ENCODE data around the gene DRG2. TPM values are rescaled to one million over a fixed set of nuclear protein-coding genes. Genes with fewer than 3 reads are reported as not detected.

DRG2 gene
- total and polyA plus RNA-seq, 4 experiments from 2014 or later = 40.3 to 61.0 (median 53.6) TPM

DNA sequence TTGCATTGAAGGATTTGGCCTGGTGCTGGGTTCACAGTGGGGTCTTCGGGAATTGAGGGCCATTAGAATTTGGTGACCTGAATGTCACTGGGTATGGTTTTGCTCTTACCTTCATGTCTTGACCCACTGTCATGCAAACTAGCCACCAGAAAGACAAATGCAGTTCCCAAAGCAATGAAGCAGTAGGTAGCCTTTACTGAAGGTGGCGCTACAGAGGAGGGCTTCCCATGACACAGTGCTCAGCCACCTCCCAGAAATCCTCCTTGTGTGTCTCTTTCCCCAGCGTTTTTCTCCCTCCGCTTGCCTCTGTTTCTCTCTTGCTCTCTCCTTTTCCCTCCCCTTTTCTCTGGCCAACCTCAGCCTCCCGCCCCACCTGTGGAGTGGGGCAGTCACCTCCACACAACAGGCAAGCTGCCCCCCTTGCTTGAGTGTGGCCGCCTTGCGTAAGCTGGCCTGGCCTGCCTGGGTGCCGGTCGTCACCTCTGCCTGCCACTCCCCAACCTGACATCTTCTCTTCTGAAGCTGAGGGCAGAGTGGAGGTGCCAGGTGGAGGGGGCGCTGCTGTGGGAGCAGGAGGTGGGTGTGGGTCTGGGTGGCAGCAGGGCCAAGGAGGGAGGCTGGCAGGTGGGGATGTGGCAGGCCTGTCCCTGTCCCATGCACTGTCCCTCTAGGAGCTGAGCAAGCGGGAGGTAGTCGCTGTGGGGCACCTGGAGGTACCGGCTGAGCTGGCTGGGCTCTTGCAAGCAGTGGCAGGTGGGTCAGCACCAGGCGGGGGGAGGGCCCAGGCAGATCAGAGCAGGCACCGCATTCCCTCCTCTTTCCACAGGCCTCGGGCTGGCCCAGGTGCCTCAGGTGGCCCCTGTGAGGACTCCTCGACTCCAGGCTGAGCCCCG, 55.5 kb downstream of the DRG2 start:
- Mint-ChIP-seq H3K4me1 (peaks cover 0 to 6% (median 4%) of the 10 kb centered on the region in 4 donors), H3K4me3 (no peak overlapping the region), H3K27ac (no peak overlapping the region), H3K9me3 (no peaks in the 10 kb centered on the region), H3K27me3 (no peaks in the 10 kb centered on the region), H3K36me3 (no peaks in the 10 kb centered on the region)
- POLR2A ChIA-PET (ENCODE audit: partially characterized antibody) = interaction anchor here (1.3 to 2.4 kb wide), 2 partner anchors 38 to 40 kb away, joined by 3 to 8 read pairs; partner anchors contain the start of gene ALKBH5
- CTCF ChIA-PET (ENCODE audit: partially characterized antibody) = interaction anchor here (1.5 kb wide), 2 partner anchors 9 to 54 kb away, joined by 5 to 6 read pairs; no protein-coding TSS in a partner anchor
- no peak for DNase-seq
- Histone ChIP-seq H3K9me3 (ENCODE audit: control insufficient read depth in 1 of 2, low read length in 2 of 2) (no peaks in the 10 kb centered on the region), H3K27me3 (ENCODE audit: insufficient read depth, low read length) (no peaks in the 10 kb centered on the region), H3K27ac (ENCODE audit: low read depth, low read length) (no peak overlapping the region), H3K36me3 (ENCODE audit: insufficient read depth, low read length) (no peaks in the 10 kb centered on the region), H3K4me3 (ENCODE audit: low read length in 2 of 2) (no peak overlapping the region), H3K4me1 (ENCODE audit: insufficient read depth, low read length) (no peaks in the 10 kb centered on the region)
- intact Hi-C loops (cut with micrococcal nuclease) = no loop called here

- Histone ChIP-seq H3K4me1 (ENCODE audit: insufficient read depth, low read length) (no peaks in the 10 kb centered on the region), H3K27me3 (ENCODE audit: insufficient read depth, low read length) (no peaks in the 10 kb centered on the region), H3K27ac (ENCODE audit: low read depth, low read length) (no peak overlapping the region), H3K4me3 (ENCODE audit: low read length in 2 of 2) (no peak overlapping the region), H3K36me3 (ENCODE audit: insufficient read depth, low read length) (no peaks in the 10 kb centered on the region), H3K9me3 (ENCODE audit: control insufficient read depth in 1 of 2, low read length in 2 of 2) (no peaks in the 10 kb centered on the region)
- Mint-ChIP-seq H3K36me3 (no peaks in the 10 kb centered on the region), H3K27me3 (no peaks in the 10 kb centered on the region), H3K9me3 (no peaks in the 10 kb centered on the region), H3K27ac (no peak overlapping the region), H3K4me1 (peaks cover 0 to 6% (median 4%) of the 10 kb centered on the region in 4 donors), H3K4me3 (no peak overlapping the region)
- ChIA-PET POLR2A (ENCODE audit: partially characterized antibody) (no interaction called here), CTCF (ENCODE audit: partially characterized antibody) (no interaction called here)
- intact Hi-C loops (cut with micrococcal nuclease) = no loop called here
- no peak for DNase-seq
Observed at GRCh38 chr17:18144261-18144660, 56.5 kb downstream of the DRG2 start.

GRCh38 chr17:18144855-18145254, 57.1 kb downstream of the DRG2 start:
- H3K4me3 ChIP-seq (ENCODE audit: low read length in 2 of 2) = no peak overlapping the region
- no peak for DNase-seq
- Mint-ChIP-seq H3K27me3 (no peaks in the 10 kb centered on the region), H3K9me3 (no peaks in the 10 kb centered on the region), H3K4me3 (no peak overlapping the region), H3K36me3 (no peaks in the 10 kb centered on the region), H3K4me1 (peaks cover 0 to 6% (median 4%) of the 10 kb centered on the region in 4 donors), H3K27ac (peak overlapping the region in 1 of 7 donors; percentile 34)
- no peaks in the 10 kb centered on the region for H3K4me1 ChIP-seq (ENCODE audit: insufficient read depth, low read length)
- no peak overlapping the region for H3K27ac ChIP-seq (ENCODE audit: low read depth, low read length)
- H3K9me3 ChIP-seq (ENCODE audit: control insufficient read depth in 1 of 2, low read length in 2 of 2) = no peaks in the 10 kb centered on the region
- no peaks in the 10 kb centered on the region for H3K27me3 ChIP-seq (ENCODE audit: insufficient read depth, low read length)
- ChIA-PET CTCF (ENCODE audit: partially characterized antibody) (interaction anchor here (1.3 kb wide), 1 partner anchor 9 kb away, joined by 3 read pairs; no protein-coding TSS in a partner anchor), POLR2A (ENCODE audit: partially characterized antibody) (no interaction called here)
- intact Hi-C loops (cut with micrococcal nuclease) = no loop called here
- no peaks in the 10 kb centered on the region for H3K36me3 ChIP-seq (ENCODE audit: insufficient read depth, low read length)

DNA sequence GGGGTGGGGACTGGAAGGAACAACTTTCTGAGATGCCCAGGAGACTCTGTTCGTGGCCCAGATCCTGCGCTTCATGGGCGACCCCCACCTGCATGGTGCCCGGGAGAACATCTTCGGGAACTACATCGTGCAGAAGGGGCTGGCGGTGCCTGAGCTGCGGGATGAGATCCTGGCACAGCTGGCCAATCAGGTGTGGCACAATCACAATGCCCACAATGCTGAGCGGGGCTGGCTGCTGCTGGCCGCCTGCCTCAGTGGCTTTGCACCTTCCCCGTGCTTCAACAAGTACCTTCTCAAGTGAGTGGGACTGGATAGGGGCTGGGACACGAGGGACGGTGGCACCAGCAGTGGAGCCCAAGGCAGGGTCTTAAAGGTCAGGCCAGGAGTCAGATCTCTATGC, 58.1 kb downstream of the DRG2 start:
- ChIA-PET POLR2A (ENCODE audit: partially characterized antibody) (interaction anchor here (1.0 kb wide), 1 partner anchor 38 kb away, joined by 3 read pairs; the partner anchor contains the start of gene ALKBH5), CTCF (ENCODE audit: partially characterized antibody) (interaction anchor here (1.3 kb wide), 1 partner anchor 8 kb away, joined by 3 read pairs; no protein-coding TSS in a partner anchor)
- Mint-ChIP-seq H3K36me3 (no peaks in the 10 kb centered on the region), H3K9me3 (no peaks in the 10 kb centered on the region), H3K27ac (no peak overlapping the region), H3K4me3 (no peak overlapping the region), H3K4me1 (peaks cover 0 to 6% (median 4%) of the 10 kb centered on the region in 4 donors), H3K27me3 (no peaks in the 10 kb centered on the region)
- Histone ChIP-seq H3K9me3 (ENCODE audit: control insufficient read depth in 1 of 2, low read length in 2 of 2) (no peaks in the 10 kb centered on the region), H3K4me3 (ENCODE audit: low read length in 2 of 2) (no peak overlapping the region), H3K4me1 (ENCODE audit: insufficient read depth, low read length) (no peaks in the 10 kb centered on the region), H3K27me3 (ENCODE audit: insufficient read depth, low read length) (no peaks in the 10 kb centered on the region), H3K27ac (ENCODE audit: low read depth, low read length) (no peak overlapping the region), H3K36me3 (ENCODE audit: insufficient read depth, low read length) (no peaks in the 10 kb centered on the region)
- intact Hi-C loops (cut with micrococcal nuclease) = no loop called here
- no peak for DNase-seq

- intact Hi-C loops (cut with micrococcal nuclease) = no loop called here
- no peaks in the 10 kb centered on the region for H3K9me3 ChIP-seq (ENCODE audit: control insufficient read depth in 1 of 2, low read length in 2 of 2)
- no peak overlapping the region for H3K4me3 Mint-ChIP-seq
- POLR2A ChIA-PET (ENCODE audit: partially characterized antibody) = interaction anchor here (1.0 kb wide), 1 partner anchor 38 kb away, joined by 3 read pairs; the partner anchor contains the start of gene ALKBH5
- H3K27ac Mint-ChIP-seq = no peak overlapping the region
- H3K36me3 Mint-ChIP-seq = no peaks in the 10 kb centered on the region
- H3K27me3 ChIP-seq (ENCODE audit: insufficient read depth, low read length) = no peaks in the 10 kb centered on the region
- H3K27me3 Mint-ChIP-seq = no peaks in the 10 kb centered on the region
- no peak overlapping the region for H3K27ac ChIP-seq (ENCODE audit: low read depth, low read length)
- H3K4me3 ChIP-seq (ENCODE audit: low read length in 2 of 2) = no peak overlapping the region
- DNase-seq = no peak
- no peaks in the 10 kb centered on the region for H3K36me3 ChIP-seq (ENCODE audit: insufficient read depth, low read length)
- H3K4me1 Mint-ChIP-seq = peaks cover 0 to 2% (median under 1%) of the 10 kb centered on the region in 4 donors
- CTCF ChIA-PET (ENCODE audit: partially characterized antibody) = no interaction called here
- no peaks in the 10 kb centered on the region for H3K4me1 ChIP-seq (ENCODE audit: insufficient read depth, low read length)
- H3K9me3 Mint-ChIP-seq = no peaks in the 10 kb centered on the region
Observed at GRCh38 chr17:18146259-18146658, 58.5 kb downstream of the DRG2 start.

GRCh38 chr17:18146980-18147379, 59.2 kb downstream of the DRG2 start:
- DNase-seq = no peak
- intact Hi-C loops (cut with micrococcal nuclease) = no loop called here
- no peaks in the 10 kb centered on the region for H3K4me1 ChIP-seq (ENCODE audit: insufficient read depth, low read length)
- no peaks in the 10 kb centered on the region for H3K36me3 ChIP-seq (ENCODE audit: insufficient read depth, low read length)
- no peak overlapping the region for H3K4me3 ChIP-seq (ENCODE audit: low read length in 2 of 2)
- no peak overlapping the region for H3K27ac ChIP-seq (ENCODE audit: low read depth, low read length)
- no peaks in the 10 kb centered on the region for H3K9me3 ChIP-seq (ENCODE audit: control insufficient read depth in 1 of 2, low read length in 2 of 2)
- CTCF ChIA-PET (ENCODE audit: partially characterized antibody) = no interaction called here
- H3K27me3 ChIP-seq (ENCODE audit: insufficient read depth, low read length) = no peaks in the 10 kb centered on the region
- Mint-ChIP-seq H3K36me3 (no peaks in the 10 kb centered on the region), H3K27me3 (no peaks in the 10 kb centered on the region), H3K9me3 (no peaks in the 10 kb centered on the region), H3K4me1 (no peaks in the 10 kb centered on the region), H3K4me3 (no peak overlapping the region), H3K27ac (no peak overlapping the region)
- POLR2A ChIA-PET (ENCODE audit: partially characterized antibody) = no interaction called here

DNA sequence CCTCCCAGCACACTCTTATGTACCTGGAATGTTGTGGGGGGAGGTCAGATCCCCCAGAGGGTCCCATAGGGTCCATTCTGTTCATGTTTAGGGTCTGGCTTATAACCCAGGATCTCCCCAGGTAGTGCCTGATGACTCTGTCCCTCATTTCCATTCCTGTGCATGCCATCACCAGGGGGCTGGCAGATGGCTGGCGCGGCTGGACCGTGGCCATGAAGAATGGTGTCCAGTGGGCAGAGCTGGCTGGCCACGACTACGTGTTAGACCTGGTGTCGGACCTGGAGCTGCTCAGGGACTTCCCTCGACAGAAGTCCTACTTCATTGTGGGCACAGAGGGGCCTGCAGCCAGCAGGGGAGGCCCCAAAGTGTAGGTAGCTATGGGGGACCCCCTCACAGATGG, 60.8 kb downstream of the DRG2 start:
- ChIA-PET POLR2A (ENCODE audit: partially characterized antibody) (interaction anchor here (0.6 kb wide), 1 partner anchor 776 kb away, joined by 5 read pairs; no protein-coding TSS in a partner anchor), CTCF (ENCODE audit: partially characterized antibody) (no interaction called here)
- peaks cover 5% of the 10 kb centered on the region for H3K4me1 ChIP-seq (ENCODE audit: insufficient read depth, low read length)
- no peak overlapping the region for H3K4me3 Mint-ChIP-seq
- no peaks in the 10 kb centered on the region for H3K27me3 Mint-ChIP-seq
- no peaks in the 10 kb centered on the region for H3K9me3 ChIP-seq (ENCODE audit: control insufficient read depth in 1 of 2, low read length in 2 of 2)
- peaks cover 0 to 7% (median under 1%) of the 10 kb centered on the region in 4 donors for H3K4me1 Mint-ChIP-seq
- H3K4me3 ChIP-seq (ENCODE audit: low read length in 2 of 2) = no peak overlapping the region
- intact Hi-C loops (cut with micrococcal nuclease) = no loop called here
- no peak for DNase-seq
- H3K27ac ChIP-seq (ENCODE audit: low read depth, low read length) = no peak overlapping the region
- H3K27ac Mint-ChIP-seq = no peak overlapping the region
- no peaks in the 10 kb centered on the region for H3K36me3 ChIP-seq (ENCODE audit: insufficient read depth, low read length)
- no peaks in the 10 kb centered on the region for H3K36me3 Mint-ChIP-seq
- H3K9me3 Mint-ChIP-seq = no peaks in the 10 kb centered on the region
- H3K27me3 ChIP-seq (ENCODE audit: insufficient read depth, low read length) = no peaks in the 10 kb centered on the region
